Mesenchymal stem cell (in vitro differentiated cells and primary cell): ENCODE results near the gene TMEM178B.

Experiments used
- DNase-seq: peaks from one replicate; pipeline ENCODE4 v3.0.0-alpha.2; 2013
- H2AFZ ChIP-seq: one replicate; pipeline ENCODE4 v1.6.1; 2013; ENCODE audit warnings: low read depth, mild to moderate bottlenecking, control low read depth, inconsistent platforms, low read length, moderate library complexity
- H2AK5ac ChIP-seq: 2 replicates; pipeline ENCODE4 v1.6.1; 2013; ENCODE audit warnings: low read length, moderate library complexity, mild to moderate bottlenecking, inconsistent platforms; ENCODE audit not compliant: severe bottlenecking
- H2BK120ac ChIP-seq: one replicate; pipeline ENCODE4 v1.6.1; 2013; ENCODE audit warnings: low read depth, mild to moderate bottlenecking, inconsistent platforms, low read length, moderate library complexity
- H2BK12ac ChIP-seq, 2 experiments: one replicate each; pipeline ENCODE4 v1.6.1; 2013; ENCODE audit warnings: inconsistent platforms in 2 of 2, low read length in 2 of 2, mild to moderate bottlenecking in 2 of 2, moderate library complexity in 2 of 2, control low read depth in 1 of 2
- H2BK15ac ChIP-seq: one replicate; pipeline ENCODE4 v1.6.1; 2013; ENCODE audit warnings: mild to moderate bottlenecking, low read depth, inconsistent platforms; ENCODE audit not compliant: poor library complexity, severe bottlenecking
- H2BK5ac ChIP-seq: 2 replicates; pipeline ENCODE4 v1.6.1; 2013; ENCODE audit warnings: low read depth, mild to moderate bottlenecking, low read length, control low read depth, inconsistent platforms; ENCODE audit not compliant: poor library complexity, severe bottlenecking
- H3K14ac ChIP-seq, 2 experiments: one replicate each; pipeline ENCODE4 v1.6.1; 2013; ENCODE audit warnings: inconsistent platforms in 2 of 2, low read length in 2 of 2, control low read depth in 1 of 2, mild to moderate bottlenecking in 1 of 2, moderate library complexity in 1 of 2
- H3K18ac ChIP-seq, 2 experiments: one replicate each; pipeline ENCODE4 v1.6.1; 2013; ENCODE audit warnings: inconsistent platforms in 2 of 2, low read length in 2 of 2, control low read depth in 1 of 2, low read depth in 1 of 2, mild to moderate bottlenecking in 1 of 2
- H3K23ac ChIP-seq, 2 experiments: one replicate each; pipeline ENCODE4 v1.6.1; 2013; ENCODE audit warnings: inconsistent platforms in 2 of 2, low read length in 2 of 2, mild to moderate bottlenecking in 2 of 2, moderate library complexity in 2 of 2, control low read depth in 1 of 2
- H3K27ac ChIP-seq: 2 replicates; pipeline ENCODE4 v1.5.1; 2013; ENCODE audit warnings: mild to moderate bottlenecking, moderate library complexity, low read length, control low read depth, inconsistent platforms; ENCODE audit not compliant: poor library complexity, severe bottlenecking
- H3K27me3 ChIP-seq, 2 experiments: 2 replicates each; pipeline versions ENCODE4 v1.6.1 to v1.7.0; 2013; ENCODE audit warnings: low read length in 2 of 2, mild to moderate bottlenecking in 2 of 2, moderate library complexity in 2 of 2, control low read depth in 1 of 2, inconsistent platforms in 1 of 2; ENCODE audit not compliant: control insufficient read depth in 1 of 2, insufficient read depth in 1 of 2
- H3K36me3 ChIP-seq, 2 experiments: 2 replicates each; pipeline versions ENCODE4 v1.6.1 to v1.7.0; 2013; ENCODE audit warnings: low read length in 2 of 2, control low read depth in 1 of 2, inconsistent platforms in 1 of 2, low read depth in 1 of 2, mild to moderate bottlenecking in 1 of 2; ENCODE audit not compliant: insufficient read depth in 2 of 2, control insufficient read depth in 1 of 2
- H3K4ac ChIP-seq, 2 experiments: one replicate each; pipeline ENCODE4 v1.6.1; 2013; ENCODE audit warnings: inconsistent platforms in 2 of 2, low read length in 2 of 2, mild to moderate bottlenecking in 2 of 2, moderate library complexity in 2 of 2, control low read depth in 1 of 2, low read depth in 1 of 2
- H3K4me1 ChIP-seq: 2 replicates; pipeline ENCODE4 v1.6.1; 2013; ENCODE audit warnings: low read depth, low read length, control low read depth; ENCODE audit not compliant: control insufficient read depth, insufficient read depth
- H3K4me2 ChIP-seq: 2 replicates; pipeline ENCODE4 v1.6.1; 2013; ENCODE audit warnings: low read length, mild to moderate bottlenecking, inconsistent platforms; ENCODE audit not compliant: poor library complexity, severe bottlenecking
- H3K4me3 ChIP-seq, 2 experiments: 2 replicates each; pipeline versions ENCODE4 v1.5.1 to v1.7.0; 2013; ENCODE audit warnings: low read length in 2 of 2, mild to moderate bottlenecking in 2 of 2, control low read depth in 1 of 2, low read depth in 1 of 2; ENCODE audit not compliant: insufficient read depth in 1 of 2
- H3K79me1 ChIP-seq: replicated peaks from 2 replicates; pipeline ENCODE4 v1.6.1; 2013; ENCODE audit warnings: mild to moderate bottlenecking, control low read depth, low read length, inconsistent platforms; ENCODE audit not compliant: poor library complexity, severe bottlenecking
- H3K9ac ChIP-seq: 2 replicates; pipeline ENCODE4 v1.7.0; 2013; ENCODE audit warnings: mild to moderate bottlenecking, low read length, moderate library complexity
- H3K9me3 ChIP-seq: 2 replicates; pipeline ENCODE4 v1.7.0; 2013; ENCODE audit warnings: mild to moderate bottlenecking, low read length; ENCODE audit not compliant: control insufficient read depth
- H4K8ac ChIP-seq: one replicate; pipeline ENCODE4 v1.6.1; 2013; ENCODE audit warnings: inconsistent platforms, mild to moderate bottlenecking, low read length, moderate library complexity
- H4K91ac ChIP-seq: one replicate; pipeline ENCODE4 v1.6.1; 2013; ENCODE audit warnings: mild to moderate bottlenecking, low read length, inconsistent platforms
- WGBS: methylation state at CpG from one replicate; pipeline ENCODE4 v1.1.7; 2013; ENCODE audit warnings: mixed read lengths; 5-methylcytosine and 5-hydroxymethylcytosine counted together

Gene TMEM178B

GRCh38 chr7:141427134-141427533 lies 353.3 kb downstream of the TMEM178B start:
- no peak overlapping the region for H3K23ac ChIP-seq
- H2BK5ac ChIP-seq: no peak overlapping the region
- no peak overlapping the region for H3K18ac ChIP-seq
- H4K8ac ChIP-seq: no peak overlapping the region
- no peak overlapping the region for H2AK5ac ChIP-seq
- no peak overlapping the region for H3K4ac ChIP-seq
- H3K9me3 ChIP-seq: peaks cover 15% of the 10 kb centered on the region
- H4K91ac ChIP-seq: no peak overlapping the region
- H3K4me1 ChIP-seq: peaks cover 2% of the 10 kb centered on the region
- H3K36me3 ChIP-seq: no peaks in the 10 kb centered on the region
- H3K4me2 ChIP-seq: no peak overlapping the region
- H2AFZ ChIP-seq: no peak overlapping the region
- peaks cover 2% of the 10 kb centered on the region for H3K79me1 ChIP-seq
- no peak overlapping the region for H3K9ac ChIP-seq
- no peak overlapping the region for H2BK120ac ChIP-seq
- DNase-seq: no peak
- H2BK15ac ChIP-seq: no peak overlapping the region
- H3K14ac ChIP-seq: no peak overlapping the region
- no peaks in the 10 kb centered on the region for H3K27me3 ChIP-seq
- H2BK12ac ChIP-seq: no peak overlapping the region
- no peak overlapping the region for H3K4me3 ChIP-seq
- H3K27ac ChIP-seq: no peak overlapping the region

- H3K18ac ChIP-seq: no peak overlapping the region
- no peaks in the 10 kb centered on the region for H3K27me3 ChIP-seq
- no peak overlapping the region for H2AFZ ChIP-seq
- H3K4me2 ChIP-seq: no peak overlapping the region
- WGBS: 29% methylated on average over 12 of the region's 12 CpGs
- no peak overlapping the region for H2AK5ac ChIP-seq
- no peaks in the 10 kb centered on the region for H3K36me3 ChIP-seq
- no peak overlapping the region for H3K9ac ChIP-seq
- H4K8ac ChIP-seq: no peak overlapping the region
- no peak overlapping the region for H3K23ac ChIP-seq
- peaks cover 2% of the 10 kb centered on the region for H3K4me1 ChIP-seq
- H4K91ac ChIP-seq: no peak overlapping the region
- H2BK120ac ChIP-seq: no peak overlapping the region
- no peak for DNase-seq
- no peak overlapping the region for H2BK12ac ChIP-seq
- H3K4ac ChIP-seq: no peak overlapping the region
- peaks cover 11% of the 10 kb centered on the region for H3K9me3 ChIP-seq
- H3K79me1 ChIP-seq: peaks cover 5% of the 10 kb centered on the region
- no peak overlapping the region for H2BK15ac ChIP-seq
- no peak overlapping the region for H2BK5ac ChIP-seq
- H3K14ac ChIP-seq: no peak overlapping the region
- H3K27ac ChIP-seq: no peak overlapping the region
- H3K4me3 ChIP-seq: no peak overlapping the region
Observed at GRCh38 chr7:141430455-141431139, 356.7 kb downstream of the TMEM178B start.

GRCh38 chr7:141431140-141431479 lies 357.2 kb downstream of the TMEM178B start:
- peaks cover 5% of the 10 kb centered on the region for H3K79me1 ChIP-seq
- H4K91ac ChIP-seq: no peak overlapping the region
- no peak overlapping the region for H2AFZ ChIP-seq
- H3K14ac ChIP-seq: no peak overlapping the region
- no peaks in the 10 kb centered on the region for H3K27me3 ChIP-seq
- H2AK5ac ChIP-seq: no peak overlapping the region
- no peak overlapping the region for H2BK5ac ChIP-seq
- no peak overlapping the region for H3K4me2 ChIP-seq
- no peaks in the 10 kb centered on the region for H3K36me3 ChIP-seq
- H2BK12ac ChIP-seq: no peak overlapping the region
- no peak overlapping the region for H3K23ac ChIP-seq
- no peak overlapping the region for H2BK15ac ChIP-seq
- no peak overlapping the region for H3K9ac ChIP-seq
- no peak overlapping the region for H4K8ac ChIP-seq
- no peak overlapping the region for H3K18ac ChIP-seq
- H3K4ac ChIP-seq: no peak overlapping the region
- peaks cover 11% of the 10 kb centered on the region for H3K9me3 ChIP-seq
- DNase-seq: no peak
- no peak overlapping the region for H3K27ac ChIP-seq
- no peak overlapping the region for H2BK120ac ChIP-seq
- WGBS: 35% methylated on average over 2 of the region's 2 CpGs
- H3K4me3 ChIP-seq: no peak overlapping the region
- H3K4me1 ChIP-seq: peaks cover 2% of the 10 kb centered on the region

- H2AFZ ChIP-seq: no peak overlapping the region
- no peak overlapping the region for H4K91ac ChIP-seq
- H2BK12ac ChIP-seq: no peak overlapping the region
- H4K8ac ChIP-seq: no peak overlapping the region
- peaks cover 7% of the 10 kb centered on the region for H3K4me1 ChIP-seq
- no peak overlapping the region for H3K18ac ChIP-seq
- H3K27ac ChIP-seq: no peak overlapping the region
- peaks cover 11% of the 10 kb centered on the region for H3K9me3 ChIP-seq
- no peak overlapping the region for H3K23ac ChIP-seq
- no peak overlapping the region for H3K4me2 ChIP-seq
- peaks cover 5% of the 10 kb centered on the region for H3K79me1 ChIP-seq
- DNase-seq: no peak
- H2BK120ac ChIP-seq: no peak overlapping the region
- no peaks in the 10 kb centered on the region for H3K36me3 ChIP-seq
- no peak overlapping the region for H2BK5ac ChIP-seq
- no peak overlapping the region for H2BK15ac ChIP-seq
- no peak overlapping the region for H3K14ac ChIP-seq
- no peak overlapping the region for H3K4ac ChIP-seq
- H3K4me3 ChIP-seq: no peak overlapping the region
- WGBS: no CpG with 5 or more reads among the region's 1 CpG
- no peak overlapping the region for H2AK5ac ChIP-seq
- H3K9ac ChIP-seq: no peak overlapping the region
- no peaks in the 10 kb centered on the region for H3K27me3 ChIP-seq
Observed at GRCh38 chr7:141431711-141432110, 357.8 kb downstream of the TMEM178B start.
